Tibial nerve (tissue), 4 donors: ENCODE results near the gene AAMP.

Experiments
- CTCF ChIP-seq, 5 experiments: fragments of 200-600 bp in 3 of 5; fragments of 450-650 bp in 2 of 5; sonication (generic) in 3 of 5; IDR thresholded peaks; one replicate each; pipeline ENCODE4 v1.5.1; 2016 to 2019; ENCODE audit warnings: antibody characterized with exemption in 5 of 5, mild to moderate bottlenecking in 3 of 5, moderate library complexity in 2 of 5
- EP300 ChIP-seq, 2 donors: sonication (generic); formaldehyde crosslinking; IDR thresholded peaks; one replicate each; pipeline ENCODE4 v1.6.1; 2017; ENCODE audit warnings: antibody characterized with exemption in 2 of 2, mild to moderate bottlenecking in 1 of 2

- TF ChIP-seq EP300 (IDR thresholded peaks at IDR 0.05) (no peak), CTCF (IDR thresholded peaks at IDR 0.05) (no peak)
Measured at GRCh38 chr2:218310853-218311540, 41.1 kb upstream of the AAMP start.
